Measurements from ENCODE around the gene SLC25A48.

SLC25A48 gene

GRCh38 chr5:135885031-135885430 is 50.6 kb downstream of the SLC25A48 start:
- DNase-seq: no peak

DNA sequence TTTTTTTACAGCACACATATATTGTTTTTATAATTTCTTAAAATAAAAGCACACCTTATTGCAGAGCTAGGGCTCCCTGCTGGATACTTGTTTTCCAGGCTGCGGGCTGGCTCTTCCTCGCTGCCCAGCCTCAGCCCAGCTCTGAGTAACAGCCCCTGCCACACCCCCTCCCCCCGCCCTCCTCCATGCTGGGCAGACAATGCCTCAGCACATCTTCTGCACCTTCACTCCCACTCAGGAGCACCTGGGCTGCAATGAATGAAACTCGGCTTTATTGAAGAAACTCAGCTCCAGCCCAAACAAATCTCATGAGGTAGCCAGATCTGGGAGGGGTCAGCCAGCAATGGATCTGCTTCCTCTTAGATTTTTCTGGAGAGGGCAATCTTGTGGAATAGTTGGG is 51.7 kb downstream of the SLC25A48 start:
- no peak for DNase-seq

DNA sequence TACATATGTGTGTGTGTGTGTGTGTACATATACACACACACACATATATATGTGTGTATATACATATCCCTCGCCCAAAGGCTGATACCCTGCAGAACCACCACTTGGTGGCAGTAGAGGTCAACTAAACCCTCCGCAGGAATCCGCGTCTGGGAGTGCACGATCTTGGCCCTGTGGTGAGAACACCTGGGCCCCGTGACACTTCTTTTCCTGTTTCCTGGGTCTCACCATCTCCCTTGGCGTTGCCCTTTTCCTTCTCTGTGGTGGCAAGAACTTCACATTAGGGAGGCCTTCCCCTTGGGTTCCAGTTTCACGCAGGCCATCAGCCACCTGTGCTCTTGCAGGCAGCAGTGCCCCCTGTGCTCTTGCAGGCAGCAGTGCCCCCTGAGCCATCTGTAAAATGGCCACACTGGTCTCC is 53.0 kb downstream of the SLC25A48 start:
- DNase-seq: peak; percentile 38 to 41

DNA sequence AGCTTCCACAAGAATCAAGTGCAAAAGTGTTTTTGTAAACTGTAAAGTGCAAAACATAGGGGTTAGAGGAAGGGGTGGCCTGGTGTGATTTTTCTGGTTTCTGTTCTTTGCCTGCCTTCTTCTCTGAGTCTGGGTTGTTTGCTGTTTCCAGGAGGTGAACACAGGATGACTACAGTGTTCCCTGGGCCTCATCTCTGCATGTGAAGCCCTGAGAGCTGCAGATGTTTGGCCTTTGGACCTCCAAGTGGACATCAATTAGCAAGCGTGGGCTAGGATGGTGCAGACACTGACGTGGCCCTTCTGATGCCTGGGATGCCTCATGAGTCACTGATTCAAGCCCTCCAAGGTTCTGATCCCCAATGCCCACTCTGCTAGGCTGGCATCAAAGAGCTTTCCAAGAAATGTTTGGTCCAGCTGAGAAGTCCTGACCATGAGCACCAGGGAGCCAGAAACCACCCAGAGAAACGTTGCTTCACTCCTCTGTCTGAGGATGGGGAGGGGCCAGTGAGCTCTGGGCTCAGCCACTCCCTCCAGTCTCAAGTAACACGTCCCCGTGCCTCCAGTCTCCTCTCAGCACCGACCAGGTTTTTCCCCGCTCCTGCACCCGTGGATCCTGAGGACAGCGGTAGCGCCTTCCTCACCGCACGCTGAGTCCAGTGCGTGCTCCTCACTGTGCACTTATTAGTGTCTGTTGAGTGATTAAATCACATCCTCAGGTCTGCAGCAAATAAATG is 53.6 kb downstream of the SLC25A48 start:
- DNase-seq: no peak

- DNase-seq: no peak
Observed at GRCh38 chr5:135890296-135890695, 55.8 kb downstream of the SLC25A48 start.

DNA sequence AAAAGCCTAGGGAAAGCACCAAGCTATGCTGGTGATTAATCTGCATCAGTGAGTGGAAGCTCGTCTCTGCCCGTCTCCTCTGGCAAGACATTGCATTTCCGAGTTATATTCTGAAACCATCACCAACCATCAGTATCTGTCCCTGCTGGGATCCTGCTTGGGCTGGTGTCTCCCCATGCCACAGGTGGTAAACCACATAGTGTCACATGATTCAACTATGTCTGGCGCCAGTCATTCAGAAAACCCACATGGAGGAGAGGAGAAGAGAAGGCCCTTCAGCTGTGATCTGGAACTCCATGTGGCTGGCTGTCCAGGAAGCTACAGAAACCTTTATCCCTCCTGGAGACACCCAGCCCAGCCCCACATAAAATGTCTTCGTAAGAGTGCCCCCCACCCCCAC is 56.4 kb downstream of the SLC25A48 start:
- DNase-seq: no peak

- DNase-seq: no peak
Observed at GRCh38 chr5:135891268-135891667, 56.8 kb downstream of the SLC25A48 start.

DNA sequence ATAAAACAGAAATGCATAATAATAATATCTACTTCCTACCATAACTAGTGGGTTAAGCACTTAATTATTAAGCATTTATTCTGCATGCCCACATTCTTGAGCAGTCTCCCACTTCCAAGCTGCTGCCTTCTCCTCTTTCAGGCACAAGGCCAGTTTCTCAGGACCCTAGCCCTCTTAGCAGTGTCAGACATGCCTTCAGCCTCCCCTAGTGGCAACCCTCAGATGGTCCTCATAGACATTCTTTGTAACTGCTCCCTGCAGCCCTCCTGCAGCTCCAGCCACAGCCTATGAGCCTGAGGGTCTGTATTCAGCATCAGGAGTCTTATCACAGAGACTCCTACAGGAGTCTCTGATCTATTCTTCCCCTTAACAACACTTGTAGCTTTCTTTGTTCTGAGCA is 57.3 kb downstream of the SLC25A48 start:
- no peak for DNase-seq

- no peak for DNase-seq
Observed at GRCh38 chr5:135894276-135894675, 59.8 kb downstream of the SLC25A48 start.

- no peak for DNase-seq
Observed at GRCh38 chr5:135894789-135895188, 60.3 kb downstream of the SLC25A48 start.

GRCh38 chr5:135895474-135896006 is 61.1 kb downstream of the SLC25A48 start, which contains the start of gene IL9:
TSS of gene IL9 (minus strand) at chr5:135895841. CDS start at chr5:135895816, 25 bp downstream.
- DNase-seq: no peak

- DNase-seq: no peak
Observed at GRCh38 chr5:135898651-135899050, 64.2 kb downstream of the SLC25A48 start.

DNA sequence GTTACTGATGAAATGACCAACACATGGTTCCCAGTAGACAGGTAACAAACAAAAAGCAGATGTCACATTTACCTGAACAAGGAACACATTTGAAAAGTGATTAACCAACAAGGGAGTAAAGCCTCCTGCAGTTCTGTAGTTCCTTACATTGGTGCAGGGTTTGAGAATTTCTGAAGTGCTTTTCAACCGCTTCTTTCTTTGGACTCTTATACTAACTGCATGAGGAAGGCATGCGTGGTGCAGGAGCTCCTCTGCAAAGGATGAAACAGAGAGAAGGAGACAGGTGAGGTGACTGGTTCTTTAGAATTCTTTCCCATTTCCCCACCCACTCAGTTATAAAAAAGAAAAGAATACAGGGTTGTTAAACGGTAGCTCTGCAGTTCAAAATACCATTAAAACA is 65.8 kb downstream of the SLC25A48 start:
- DNase-seq: no peak

GRCh38 chr5:135901633-135902032 is 67.2 kb downstream of the SLC25A48 start:
- no peak for DNase-seq

DNA sequence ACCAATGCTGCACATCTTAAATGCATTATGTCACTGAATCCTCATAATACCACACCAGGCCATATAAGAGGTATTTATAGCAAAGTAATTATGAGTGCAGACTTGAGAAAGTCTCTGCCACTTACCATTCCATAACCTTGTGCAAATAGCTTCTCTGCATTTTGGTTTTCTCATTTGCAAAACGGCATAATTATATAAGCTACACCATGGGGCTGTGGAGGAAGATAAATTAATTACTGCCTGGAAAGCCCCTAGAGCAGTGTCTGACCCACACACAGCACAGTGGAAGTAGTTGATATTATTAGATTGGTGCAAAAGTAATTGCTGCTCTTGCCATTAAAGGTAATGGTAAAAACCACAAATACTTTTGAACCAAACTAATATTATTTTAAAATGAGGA is 70.7 kb downstream of the SLC25A48 start:
- no peak for DNase-seq

DNA sequence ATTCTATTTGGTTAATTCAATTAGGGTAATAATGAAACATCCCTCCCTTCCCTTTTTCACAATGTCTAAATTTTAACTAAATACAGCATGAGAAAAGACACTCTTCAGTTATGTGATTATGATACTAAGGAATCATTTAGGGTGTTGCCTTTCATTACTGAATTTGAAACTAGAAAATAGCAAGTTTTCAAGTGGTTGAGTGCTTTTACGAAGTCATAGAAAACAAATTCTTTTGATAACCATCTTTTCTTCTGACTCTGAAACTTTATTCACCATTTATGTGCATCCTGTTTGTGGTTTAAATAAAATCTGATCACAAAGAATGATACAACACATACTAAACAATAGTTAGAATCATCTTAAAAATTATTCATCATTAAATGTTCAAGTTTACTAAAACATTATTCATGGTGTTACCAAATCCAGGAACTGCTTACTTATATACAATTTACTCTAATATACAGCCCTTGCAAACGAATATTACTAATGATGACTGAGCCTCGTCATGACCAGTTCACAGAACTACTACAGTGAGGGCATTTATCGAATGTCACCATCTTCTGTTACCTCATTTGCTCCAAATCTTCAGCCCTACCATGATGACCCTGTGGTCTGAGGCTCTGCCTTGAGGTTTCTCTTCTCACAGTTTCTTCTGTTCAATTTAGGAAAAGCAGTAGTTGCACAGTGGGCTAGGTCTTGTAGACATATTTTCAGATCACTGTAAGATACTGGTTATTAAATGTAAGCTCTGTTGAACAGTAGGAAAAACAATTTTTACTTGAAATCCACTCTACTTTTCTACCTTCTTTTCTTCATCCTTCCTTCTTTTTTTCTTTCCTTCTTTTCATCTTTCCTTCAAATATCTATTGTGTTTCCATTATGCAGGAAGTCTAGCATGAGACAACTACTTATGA is 79.5 kb downstream of the SLC25A48 start:
- DNase-seq: no peak

- no peak for DNase-seq
Observed at GRCh38 chr5:135915466-135916001, 81.1 kb downstream of the SLC25A48 start.

DNA sequence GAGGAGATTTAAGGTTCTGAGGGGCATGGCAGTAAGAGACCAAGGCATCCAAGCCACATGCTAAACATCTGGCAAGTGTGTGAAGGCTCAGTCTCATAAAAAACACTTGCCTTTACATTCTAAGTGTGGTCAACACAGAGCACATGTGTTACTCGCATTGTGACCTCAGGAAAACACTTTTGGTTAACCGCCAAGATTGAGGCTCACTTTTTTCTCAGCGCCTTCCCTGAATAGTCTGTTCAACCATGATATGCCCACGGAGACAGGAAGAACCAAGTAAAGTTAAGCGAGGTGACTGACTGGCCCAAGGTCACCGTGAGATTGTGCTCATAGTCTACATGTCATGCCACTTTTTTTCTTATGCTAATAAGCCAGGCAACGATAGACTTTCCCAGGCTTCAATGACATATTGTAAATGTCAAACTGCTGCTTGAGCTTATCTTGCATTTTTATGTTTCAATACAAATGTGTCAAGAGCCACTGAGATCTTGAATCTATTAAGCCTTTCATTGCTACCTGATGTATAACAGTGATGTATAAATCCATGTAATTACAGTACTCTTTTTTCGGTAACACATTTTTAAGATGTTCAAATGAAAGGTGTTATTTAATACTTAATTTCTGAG is 82.3 kb downstream of the SLC25A48 start:
- DNase-seq: no peak

GRCh38 chr5:135920199-135920598 is 85.7 kb downstream of the SLC25A48 start:
- DNase-seq: no peak

- DNase-seq: no peak
Observed at GRCh38 chr5:135921388-135921787, 86.9 kb downstream of the SLC25A48 start.

DNA sequence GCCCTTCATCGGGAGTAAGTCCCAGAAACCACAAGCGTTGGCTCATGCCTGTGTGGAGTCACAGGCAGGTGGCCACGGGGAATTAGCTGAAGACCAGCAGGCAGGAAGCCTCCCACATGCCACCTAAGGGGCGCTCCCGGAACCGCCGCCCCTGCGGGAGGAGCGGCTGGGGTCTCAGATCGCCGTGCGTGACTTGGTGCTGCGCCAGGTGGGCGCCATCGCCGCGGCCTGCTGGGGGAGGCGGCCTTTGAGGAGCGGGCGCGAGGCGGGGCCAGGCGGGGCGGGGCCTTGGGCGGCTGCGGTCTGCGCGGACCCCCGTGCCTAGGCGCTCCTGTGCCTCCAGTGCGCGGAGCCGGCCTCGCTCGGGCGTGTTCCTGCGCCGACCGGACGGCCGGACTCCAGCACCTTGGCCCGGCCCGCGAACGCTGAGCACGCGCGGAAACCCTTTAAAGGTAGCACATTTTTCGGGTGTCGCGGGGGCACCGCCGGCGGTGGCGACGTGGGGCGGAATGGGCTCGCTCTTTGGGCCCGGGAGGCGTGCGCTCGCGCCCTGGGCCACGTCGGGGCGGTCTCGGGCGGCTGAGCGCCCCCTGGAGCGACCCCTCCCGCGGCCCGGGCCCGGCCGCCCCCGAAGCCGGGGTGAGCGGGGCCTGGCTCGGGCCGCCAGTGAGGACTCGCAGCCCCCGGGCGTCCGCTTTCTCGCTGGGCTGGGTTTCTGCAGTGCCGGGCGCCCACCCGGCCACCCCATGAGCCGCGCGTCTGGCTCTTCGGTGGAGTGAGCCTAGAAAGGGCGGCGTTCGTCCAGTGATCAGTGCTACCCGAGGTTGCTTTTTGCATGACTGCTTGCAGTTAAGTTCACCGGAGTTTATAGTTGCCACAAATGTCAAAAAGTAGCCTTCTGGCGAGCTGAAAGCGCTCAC is 95.8 kb downstream of the SLC25A48 start:
- DNase-seq: no peak

- no peak for DNase-seq
Observed at GRCh38 chr5:135930949-135931295, 96.5 kb downstream of the SLC25A48 start.

Data from stimulated activated CD4-positive, alpha-beta T cell treated with anti-CD3 and anti-CD28 coated beads, Interleukin-4, amount 100 ng/mL, for 4 hours (primary cell).